Adrenal gland (tissue), 12 donors: Measurements from ENCODE around the gene EBF3. TPM values are rescaled to one million over a fixed set of nuclear protein-coding genes. Genes with fewer than 3 reads are reported as not detected.

Experiments
- DNase-seq, 7 donors: peaks; one replicate each; pipeline ENCODE4 v3.0.0-alpha.2; 2019 to 2020
- H3K27ac ChIP-seq, 5 donors: fragments of 200-600 bp; sonication (generic) in 4 of 5; 1 replicate in 3 of 5; 2 replicates in 2 of 5; pipeline versions ENCODE4 v1.5.1 to v1.8.0; 2016 to 2020; ENCODE audit warnings: mild to moderate bottlenecking in 1 of 5
- H3K27me3 ChIP-seq: fragments of 200-600 bp; 2 replicates; pipeline ENCODE4 v1.8.0; 2021
- H3K36me3 ChIP-seq, 2 donors: fragments of 200-600 bp; replicated peaks in 1 of 2; 1 replicate in 1 of 2; 2 replicates in 1 of 2; pipeline versions ENCODE4 v1.5.1 to v1.8.0; 2018 to 2022
- H3K4me1 ChIP-seq, 2 donors: fragments of 200-600 bp; replicated peaks in 1 of 2; 1 replicate in 1 of 2; 2 replicates in 1 of 2; pipeline versions ENCODE4 v1.5.1 to v1.8.0; 2018 to 2021
- H3K4me3 ChIP-seq, 4 donors: fragments of 200-600 bp; sonication (generic) in 3 of 4; one replicate each; pipeline ENCODE4 v1.5.1; 2016 to 2018
- H3K9me3 ChIP-seq, 3 donors: fragments of 200-600 bp; sonication (generic) in 1 of 3; replicated peaks in 1 of 3; 1 replicate in 2 of 3; 2 replicates in 1 of 3; pipeline versions ENCODE4 v1.5.1 to v1.8.0; 2016 to 2021
- POLR2A ChIP-seq, 2 donors: fragments of 450-650 bp; IDR thresholded peaks; one replicate each; pipeline ENCODE4 v1.6.1; 2017; ENCODE audit warnings: antibody characterized with exemption in 2 of 2, mild to moderate bottlenecking in 2 of 2, moderate library complexity in 1 of 2
- WGBS, 4 donors: extraction: QIAGEN DNeasy Blood & Tissue Kit in 2 of 4; methylation state at CpG; one replicate each; pipeline versions ENCODE4 v1.1.5 to v1.1.7; 2013 to 2017; 5-methylcytosine and 5-hydroxymethylcytosine counted together
- intact Hi-C, 2 donors: fragments of 100-400 bp; cut with DNase I; formaldehyde crosslinking; loops; one replicate each; pipeline versions ENCODE4 v1.14.1 to v1.15.0; 2022 to 2023
- polyA plus RNA-seq, 3 donors: library from polyadenylated mRNA; stranded (reverse); fragments of 200-250 nt in 2 of 3; fragments of 350-450 nt in 1 of 3; fragmentation: Illumina TruSeq in 1 of 3; extraction: RNeasy Lipid Tissue Mini Kit (QIAGEN cat#74804) in 1 of 3; gene quantifications; one replicate each; pipeline ENCODE4 v1.2.3, GENCODE V29; 2013 to 2014
- total RNA-seq, 9 donors: library from RNA; depleted of rRNA in 4 of 9; stranded (reverse); fragments of >200 nt in 4 of 9; fragments of 120-200 nt in 1 of 9; fragmentation: NEBNext Ultra II Directional in 1 of 9; extraction: Animal tissue kit (Norgen Biotek cat#: 25700) in 1 of 9; gene quantifications; one replicate each; pipeline versions ENCODE4 v1.1.0 to v1.2.4, GENCODE V29; 2013 to 2023
- TF ChIP-seq, protein P1 (sequence below), 6 experiments: fragments of 450-650 bp in 4 of 6; fragments of 200-600 bp in 2 of 6; sonication (generic) in 1 of 6; IDR thresholded peaks; 1 replicate in 5 of 6; 2 replicates in 1 of 6; pipeline versions ENCODE4 v1.5.1 to v1.8.0; 2016 to 2021; ENCODE audit warnings: antibody characterized with exemption in 6 of 6, mild to moderate bottlenecking in 2 of 6, moderate library complexity in 1 of 6
- donor health status: healthy with polysubstance abuse.
- donor health status: Bipolar disorder and iron deficiency.
- donor health status: DM: yes; HTN: yes; CAD: no.
- donor health status: DM: no; HTN: no; CAD: no.
- donor health status: DM: no; HTN: no; CAD: no.
- donor health status: DM: yes; HTN: yes; CAD: no.

The EBF3 gene
- total and polyA plus RNA-seq, 12 donors: 0.12 to 2.2 (median 0.53) TPM; not detected in 1

GRCh38 chr10:129847741-129848483 is 116.2 kb downstream of the EBF3 start:
- WGBS, 4 donors: 85 to 88% (median 87%) methylated on average over 18 of the region's 18 CpGs
- intact Hi-C loops: no loop called here

GRCh38 chr10:129846991-129847391 is 117.1 kb downstream of the EBF3 start:
- H3K27ac ChIP-seq: no peak overlapping the region
- no peaks in the 10 kb centered on the region for H3K9me3 ChIP-seq
- no peak overlapping the region for H3K4me3 ChIP-seq
- intact Hi-C loops: no loop called here
- no peak for TF ChIP-seq POLR2A (IDR thresholded peaks at IDR 0.05)
- TF ChIP-seq, protein P1, sequence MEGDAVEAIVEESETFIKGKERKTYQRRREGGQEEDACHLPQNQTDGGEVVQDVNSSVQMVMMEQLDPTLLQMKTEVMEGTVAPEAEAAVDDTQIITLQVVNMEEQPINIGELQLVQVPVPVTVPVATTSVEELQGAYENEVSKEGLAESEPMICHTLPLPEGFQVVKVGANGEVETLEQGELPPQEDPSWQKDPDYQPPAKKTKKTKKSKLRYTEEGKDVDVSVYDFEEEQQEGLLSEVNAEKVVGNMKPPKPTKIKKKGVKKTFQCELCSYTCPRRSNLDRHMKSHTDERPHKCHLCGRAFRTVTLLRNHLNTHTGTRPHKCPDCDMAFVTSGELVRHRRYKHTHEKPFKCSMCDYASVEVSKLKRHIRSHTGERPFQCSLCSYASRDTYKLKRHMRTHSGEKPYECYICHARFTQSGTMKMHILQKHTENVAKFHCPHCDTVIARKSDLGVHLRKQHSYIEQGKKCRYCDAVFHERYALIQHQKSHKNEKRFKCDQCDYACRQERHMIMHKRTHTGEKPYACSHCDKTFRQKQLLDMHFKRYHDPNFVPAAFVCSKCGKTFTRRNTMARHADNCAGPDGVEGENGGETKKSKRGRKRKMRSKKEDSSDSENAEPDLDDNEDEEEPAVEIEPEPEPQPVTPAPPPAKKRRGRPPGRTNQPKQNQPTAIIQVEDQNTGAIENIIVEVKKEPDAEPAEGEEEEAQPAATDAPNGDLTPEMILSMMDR (IDR thresholded peaks at IDR 0.05): no peak
- no peaks in the 10 kb centered on the region for H3K36me3 ChIP-seq
- no peaks in the 10 kb centered on the region for H3K4me1 ChIP-seq
- no peaks in the 10 kb centered on the region for H3K27me3 ChIP-seq
- DNase-seq: no peak
- WGBS, 4 donors: 70 to 100% (median 80%) methylated on average over 4 to 10 of the region's 10 CpGs

More at GRCh38 chr10:129847741-129848483, 116.2 kb downstream of the EBF3 start:
- DNase-seq: no peak
- Histone ChIP-seq H3K27ac (no peak overlapping the region), H3K4me3 (no peak overlapping the region), H3K4me1 (no peaks in the 10 kb centered on the region), H3K27me3 (no peaks in the 10 kb centered on the region), H3K9me3 (no peaks in the 10 kb centered on the region), H3K36me3 (no peaks in the 10 kb centered on the region)
- no peak for TF ChIP-seq POLR2A (IDR thresholded peaks at IDR 0.05)
- TF ChIP-seq, protein P1 (IDR thresholded peaks at IDR 0.05): no peak

GRCh38 chr10:129845111-129845753 is 118.8 kb downstream of the EBF3 start:
- 74 to 83% (median 80%) methylated on average over 12 of the region's 12 CpGs for WGBS, 4 donors
- intact Hi-C loops: no loop called here
- H3K27ac ChIP-seq: no peak overlapping the region
- no peaks in the 10 kb centered on the region for H3K9me3 ChIP-seq
- H3K4me3 ChIP-seq: no peak overlapping the region
- H3K4me1 ChIP-seq: no peaks in the 10 kb centered on the region
- no peaks in the 10 kb centered on the region for H3K27me3 ChIP-seq
- TF ChIP-seq, protein P1 (IDR thresholded peaks at IDR 0.05): no peak
- no peak for TF ChIP-seq POLR2A (IDR thresholded peaks at IDR 0.05)
- DNase-seq: no peak
- no peaks in the 10 kb centered on the region for H3K36me3 ChIP-seq

DNA sequence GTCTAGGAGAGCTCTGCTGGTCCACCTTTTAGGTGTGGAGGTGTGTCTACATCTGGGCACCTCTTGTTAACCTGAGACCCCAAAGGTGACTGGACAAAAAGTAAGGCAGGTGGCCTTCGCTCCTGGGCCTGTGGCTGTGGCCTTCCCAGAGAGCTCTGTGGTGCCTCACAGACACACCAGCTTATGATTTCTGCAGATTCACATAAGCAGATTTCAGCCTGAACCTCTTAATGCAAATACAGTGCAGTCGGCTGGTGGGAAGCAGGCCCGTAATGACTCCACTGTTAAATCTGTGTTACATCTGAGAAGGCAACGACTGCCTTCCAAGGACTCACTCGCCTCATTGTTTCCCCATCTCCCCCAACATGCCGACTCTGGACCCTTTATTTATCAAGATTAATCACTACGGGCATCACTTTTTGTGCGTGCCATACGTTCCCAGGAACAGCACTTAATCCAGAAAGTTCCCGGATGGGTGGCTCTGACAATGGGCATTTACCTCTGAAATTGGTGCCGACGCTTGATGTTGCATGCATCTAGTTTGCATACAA is 119.8 kb downstream of the EBF3 start:
- Histone ChIP-seq H3K27me3 (no peaks in the 10 kb centered on the region), H3K27ac (no peak overlapping the region), H3K36me3 (no peaks in the 10 kb centered on the region), H3K9me3 (no peaks in the 10 kb centered on the region), H3K4me3 (no peak overlapping the region), H3K4me1 (no peaks in the 10 kb centered on the region)
- no peak for DNase-seq
- WGBS, 4 donors: 84 to 88% (median 87%) methylated on average over 10 to 12 of the region's 12 CpGs
- TF ChIP-seq POLR2A (IDR thresholded peaks at IDR 0.05): no peak
- TF ChIP-seq, protein P1 (IDR thresholded peaks at IDR 0.05): no peak
- intact Hi-C loops: no loop called here
